Activated T-cell treated with anti-CD3 and anti-CD28 coated beads, Interleukin-2, amount 50 U/mL, for 1 hour (primary cell): ENCODE data around the gene SLCO1C1.
"Not testable (repeated sequence)": the region's sequence is repeated elsewhere in the genome, so short reads cannot be mapped to it uniquely, and the experiment has no call there.

Experiments used
- DNase-seq: peaks from one replicate; pipeline ENCODE4 v3.0.0-alpha.2; 2020

Gene SLCO1C1

GRCh38 chr12:20695232-20695631, at the start of gene SLCO1C1:
TSS of gene SLCO1C1 (plus strand) at chr12:20695332. CDS start at chr12:20699577, 4,245 bp downstream.
- DNase-seq = no peak

GRCh38 chr12:20646239-20646827, 48.8 kb upstream of the SLCO1C1 start:
- no peak for DNase-seq

DNA sequence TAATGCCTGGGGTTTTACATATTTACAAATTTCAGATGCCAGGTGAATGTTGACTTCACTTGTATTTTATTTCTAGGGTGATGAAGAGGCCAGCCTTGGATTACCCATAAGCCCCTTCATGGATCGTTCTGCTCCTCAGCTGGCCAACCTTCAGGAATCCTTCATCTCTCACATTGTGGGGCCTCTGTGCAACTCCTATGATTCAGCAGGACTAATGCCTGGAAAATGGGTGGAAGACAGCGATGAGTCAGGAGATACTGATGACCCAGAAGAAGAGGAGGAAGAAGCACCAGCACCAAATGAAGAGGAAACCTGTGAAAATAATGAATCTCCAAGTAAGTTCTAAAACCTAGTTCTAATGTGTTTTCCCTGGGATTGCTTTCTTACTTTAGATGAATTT, 41.3 kb upstream of the SLCO1C1 start:
- DNase-seq = no peak

GRCh38 chr12:20656600-20656999, 38.5 kb upstream of the SLCO1C1 start:
- DNase-seq = no peak

GRCh38 chr12:20657496-20657895, 37.6 kb upstream of the SLCO1C1 start:
- DNase-seq = no peak

GRCh38 chr12:20681334-20681733, 13.8 kb upstream of the SLCO1C1 start:
- no peak for DNase-seq

DNA sequence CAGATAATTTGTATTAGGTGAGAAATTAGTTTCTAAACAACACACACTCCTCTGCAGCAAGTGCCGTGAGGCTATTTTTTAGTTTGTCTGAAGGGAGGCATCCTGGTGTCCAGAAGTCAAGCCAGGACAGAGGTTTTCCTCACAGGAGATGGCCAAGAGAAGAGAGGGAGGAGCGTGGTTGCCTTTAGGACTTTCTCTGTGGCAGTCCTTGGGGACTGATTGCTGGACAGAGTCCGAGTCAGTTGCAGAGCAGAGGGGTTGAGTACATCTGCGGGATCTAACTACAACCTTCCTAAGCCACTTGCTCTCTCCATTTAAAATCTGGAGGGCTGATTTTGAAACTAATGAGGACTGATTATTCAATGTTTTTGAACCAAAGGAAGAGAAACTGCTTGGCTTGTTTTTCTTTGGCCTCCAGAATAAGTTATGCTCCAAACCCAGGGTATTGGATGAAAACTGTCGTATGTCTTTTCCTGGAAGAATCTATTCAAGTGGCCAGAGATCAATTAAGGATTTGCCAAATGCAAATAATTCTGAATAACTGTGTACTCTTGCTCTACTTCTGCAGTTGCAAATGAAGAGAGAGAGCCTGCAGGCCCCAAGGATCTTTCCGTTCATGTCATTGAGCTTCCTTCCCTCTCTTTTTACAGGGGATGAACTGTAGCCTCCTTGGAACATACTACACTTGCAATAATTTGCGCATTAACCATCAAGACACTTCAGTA, 1.2 kb downstream of the SLCO1C1 start:
- no peak for DNase-seq

GRCh38 chr12:20701106-20701505, 6.0 kb downstream of the SLCO1C1 start:
- DNase-seq = no peak

- no peak for DNase-seq
Observed at GRCh38 chr12:20704860-20705259, 9.7 kb downstream of the SLCO1C1 start.

- DNase-seq = no peak
Observed at GRCh38 chr12:20711846-20712245, 16.7 kb downstream of the SLCO1C1 start.

- DNase-seq = no peak
Observed at GRCh38 chr12:20716037-20716436, 20.9 kb downstream of the SLCO1C1 start.

GRCh38 chr12:20716985-20717384, 21.9 kb downstream of the SLCO1C1 start:
- DNase-seq = no peak

GRCh38 chr12:20718294-20718693, 23.2 kb downstream of the SLCO1C1 start:
- DNase-seq = no peak

- DNase-seq = no peak
Observed at GRCh38 chr12:20722142-20722541, 27.0 kb downstream of the SLCO1C1 start.

- no peak for DNase-seq
Observed at GRCh38 chr12:20731274-20731673, 36.1 kb downstream of the SLCO1C1 start.

GRCh38 chr12:20740972-20741371, 45.8 kb downstream of the SLCO1C1 start:
- no peak for DNase-seq

GRCh38 chr12:20748198-20748597, 53.1 kb downstream of the SLCO1C1 start:
- no peak for DNase-seq

DNA sequence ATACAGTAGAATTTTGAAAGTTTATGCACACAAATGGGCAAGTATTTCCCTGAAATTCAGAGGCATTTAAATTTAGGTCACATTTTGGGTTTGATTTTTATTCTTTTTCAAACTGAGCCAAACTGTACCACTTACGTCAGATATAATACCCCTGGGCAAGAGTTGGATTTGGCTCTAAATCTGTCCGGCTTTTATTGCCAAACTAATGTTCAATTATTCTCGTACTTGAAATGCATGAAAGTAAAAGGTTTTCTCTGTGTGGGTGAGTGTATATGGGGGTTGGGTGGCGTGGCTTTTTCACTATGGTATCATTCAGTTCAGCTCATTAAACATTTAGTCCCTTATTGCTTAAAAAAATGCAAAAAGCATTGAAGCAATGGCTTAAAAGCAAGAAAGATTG, 55.9 kb downstream of the SLCO1C1 start:
- DNase-seq = no peak

GRCh38 chr12:20777420-20777819, 82.3 kb downstream of the SLCO1C1 start:
- no peak for DNase-seq

DNA sequence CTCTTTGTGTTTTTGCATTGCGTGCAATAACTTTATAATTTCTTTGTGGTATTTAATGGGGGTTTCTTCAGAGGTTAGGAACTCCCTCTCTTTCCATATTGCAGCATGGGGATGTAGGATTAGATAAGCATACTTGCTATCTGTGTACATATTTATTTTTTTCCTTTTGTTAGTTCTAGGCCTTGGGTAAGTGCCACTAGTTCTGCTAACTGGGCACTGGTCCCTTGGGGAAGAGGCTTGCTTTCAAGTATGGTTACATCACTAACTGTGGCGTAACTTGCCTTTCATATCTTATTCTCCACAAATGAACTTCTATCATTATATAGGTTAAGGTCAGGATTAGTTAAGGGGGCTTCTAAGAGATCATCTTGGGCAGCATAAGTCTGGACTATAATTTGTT, 83.8 kb downstream of the SLCO1C1 start:
- DNase-seq = no peak

- DNase-seq = not testable (repeated sequence)
Observed at GRCh38 chr12:20779971-20780370, 84.8 kb downstream of the SLCO1C1 start.

DNA sequence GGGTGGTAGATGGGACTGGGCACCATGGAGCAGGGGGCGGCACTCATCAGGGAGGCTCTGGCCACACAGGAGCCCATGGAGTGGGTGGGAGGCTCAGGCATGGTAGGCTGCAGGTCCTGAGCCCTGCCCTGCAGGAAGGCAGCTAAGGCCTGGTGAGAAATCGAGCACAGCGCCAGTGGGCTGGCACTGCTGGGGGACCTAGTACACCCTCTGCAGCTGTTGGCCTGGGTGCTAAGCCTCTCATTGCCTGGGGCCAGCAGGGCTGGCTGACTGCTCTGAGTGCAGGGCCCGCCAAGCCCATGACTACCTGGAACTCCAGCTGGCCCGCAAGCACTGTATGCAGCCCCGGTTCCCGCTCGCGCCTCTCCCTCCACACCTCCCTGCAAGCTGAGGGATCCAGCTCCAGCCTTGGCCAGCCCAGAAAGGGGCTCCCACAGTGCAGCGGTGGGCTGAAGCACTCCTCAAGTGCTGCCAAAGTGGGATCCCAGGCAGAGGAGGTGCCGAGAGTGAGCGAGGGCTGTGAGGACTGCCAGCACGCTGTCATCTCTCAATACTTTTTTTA, 88.7 kb downstream of the SLCO1C1 start:
- not testable (repeated sequence) for DNase-seq

- no peak for DNase-seq
Observed at GRCh38 chr12:20792971-20793370, 97.8 kb downstream of the SLCO1C1 start.

GRCh38 chr12:20798554-20798953, 103.4 kb downstream of the SLCO1C1 start:
- no peak for DNase-seq
